ENCODE data around the gene TAMALIN.

TAMALIN gene

GRCh38 chr12:52010152-52010622, 3.4 kb downstream of the TAMALIN start:
- Histone ChIP-seq H2AFZ (ENCODE audit: low read length) (no peak overlapping the region), H3K9ac (ENCODE audit: low read length) (no peak overlapping the region), H3K4me1 (ENCODE audit: low read length) (no peaks in the 10 kb centered on the region), H4K20me1 (ENCODE audit: insufficient read depth, low read length) (no peaks in the 10 kb centered on the region), H3K4me2 (ENCODE audit: low read depth, low read length) (no peak overlapping the region), H3K79me2 (ENCODE audit: low read length) (no peaks in the 10 kb centered on the region), H3K9me3 (replicated peaks; ENCODE audit: insufficient read depth, low read length) (no peaks in the 10 kb centered on the region), H3F3A (ENCODE audit: insufficient read depth, low read length) (no peaks in the 10 kb centered on the region), H3K27ac (ENCODE audit: low read length) (no peak overlapping the region), H3K27me3 (replicated peaks; ENCODE audit: insufficient read depth, low read length) (peaks cover 84% of the 10 kb centered on the region), H3K9me2 (replicated peaks; ENCODE audit: insufficient read depth, low read length) (no peaks in the 10 kb centered on the region), H3K36me3 (replicated peaks; ENCODE audit: insufficient read depth, low read length) (no peaks in the 10 kb centered on the region), H3K4me3 (ENCODE audit: low read length) (no peak overlapping the region)
- no peak for DNase-seq
- TF ChIP-seq CTCF (IDR thresholded peaks at IDR 0.05; ENCODE audit: low read length) (no peak), EZH2phosphoT487 (IDR thresholded peaks at IDR 0.05; ENCODE audit: low read length) (no peak), EZH2 (optimal IDR thresholded peaks at IDR 0.05; ENCODE audit: low read depth, low read length) (no peak)

GRCh38 chr12:52010692-52011601, 4.2 kb downstream of the TAMALIN start:
- no peak for DNase-seq
- H3K9me2 ChIP-seq (replicated peaks; ENCODE audit: insufficient read depth, low read length), result no peaks in the 10 kb centered on the region
- no peak overlapping the region for H3K9ac ChIP-seq (ENCODE audit: low read length)
- TF ChIP-seq EZH2 (optimal IDR thresholded peaks at IDR 0.05; ENCODE audit: low read depth, low read length) (no peak), CTCF (IDR thresholded peaks at IDR 0.05; ENCODE audit: low read length) (no peak), EZH2phosphoT487 (IDR thresholded peaks at IDR 0.05; ENCODE audit: low read length) (no peak)
- H3K79me2 ChIP-seq (ENCODE audit: low read length), result no peaks in the 10 kb centered on the region
- peaks cover 84% of the 10 kb centered on the region for H3K27me3 ChIP-seq (replicated peaks; ENCODE audit: insufficient read depth, low read length)
- no peak overlapping the region for H3K27ac ChIP-seq (ENCODE audit: low read length)
- no peak overlapping the region for H2AFZ ChIP-seq (ENCODE audit: low read length)
- H3K4me3 ChIP-seq (ENCODE audit: low read length), result no peak overlapping the region
- no peaks in the 10 kb centered on the region for H4K20me1 ChIP-seq (ENCODE audit: insufficient read depth, low read length)
- H3K4me1 ChIP-seq (ENCODE audit: low read length), result no peaks in the 10 kb centered on the region
- no peaks in the 10 kb centered on the region for H3K36me3 ChIP-seq (replicated peaks; ENCODE audit: insufficient read depth, low read length)
- no peak overlapping the region for H3K4me2 ChIP-seq (ENCODE audit: low read depth, low read length)
- H3F3A ChIP-seq (ENCODE audit: insufficient read depth, low read length), result no peaks in the 10 kb centered on the region
- H3K9me3 ChIP-seq (replicated peaks; ENCODE audit: insufficient read depth, low read length), result no peaks in the 10 kb centered on the region

GRCh38 chr12:52011602-52012214, 5.0 kb downstream of the TAMALIN start:
- H3F3A ChIP-seq (ENCODE audit: insufficient read depth, low read length), result no peaks in the 10 kb centered on the region
- H3K27ac ChIP-seq (ENCODE audit: low read length), result no peak overlapping the region
- no peak overlapping the region for H3K9ac ChIP-seq (ENCODE audit: low read length)
- H4K20me1 ChIP-seq (ENCODE audit: insufficient read depth, low read length), result no peaks in the 10 kb centered on the region
- H3K4me3 ChIP-seq (ENCODE audit: low read length), result no peak overlapping the region
- no peaks in the 10 kb centered on the region for H3K4me1 ChIP-seq (ENCODE audit: low read length)
- no peaks in the 10 kb centered on the region for H3K79me2 ChIP-seq (ENCODE audit: low read length)
- no peak overlapping the region for H3K4me2 ChIP-seq (ENCODE audit: low read depth, low read length)
- H3K9me3 ChIP-seq (replicated peaks; ENCODE audit: insufficient read depth, low read length), result no peaks in the 10 kb centered on the region
- H3K36me3 ChIP-seq (replicated peaks; ENCODE audit: insufficient read depth, low read length), result no peaks in the 10 kb centered on the region
- no peaks in the 10 kb centered on the region for H3K9me2 ChIP-seq (replicated peaks; ENCODE audit: insufficient read depth, low read length)
- H2AFZ ChIP-seq (ENCODE audit: low read length), result no peak overlapping the region
- no peak for TF ChIP-seq EZH2phosphoT487 (IDR thresholded peaks at IDR 0.05; ENCODE audit: low read length)
- no peak for TF ChIP-seq CTCF (IDR thresholded peaks at IDR 0.05; ENCODE audit: low read length)
- no peak for TF ChIP-seq EZH2 (optimal IDR thresholded peaks at IDR 0.05; ENCODE audit: low read depth, low read length)
- H3K27me3 ChIP-seq (replicated peaks; ENCODE audit: insufficient read depth, low read length), result peaks cover 83% of the 10 kb centered on the region
- DNase-seq, result no peak

All from MM.1S (cell line).